OCI-LY1 (cell line): ENCODE measurements around the gene ACY1.

ENCODE experiments used
- EZH2 ChIP-seq: fragments of 200-600 bp; sonication (generic), shearing (Covaris generic); IDR thresholded peaks from 2 replicates; pipeline ENCODE4 v1.8.0; 2017; ENCODE audit warnings: borderline replicate concordance, mixed run types, mild to moderate bottlenecking, antibody characterized with exemption, low read length, moderate library complexity, mixed read lengths
- TF ChIP-seq, protein P1 (sequence below): fragments of 200-600 bp; sonication (generic), shearing (Covaris generic); IDR thresholded peaks from 2 replicates; pipeline ENCODE4 v1.5.1; 2017; ENCODE audit warnings: mild to moderate bottlenecking, antibody characterized with exemption, low read length, moderate library complexity, mixed read lengths

DNA sequence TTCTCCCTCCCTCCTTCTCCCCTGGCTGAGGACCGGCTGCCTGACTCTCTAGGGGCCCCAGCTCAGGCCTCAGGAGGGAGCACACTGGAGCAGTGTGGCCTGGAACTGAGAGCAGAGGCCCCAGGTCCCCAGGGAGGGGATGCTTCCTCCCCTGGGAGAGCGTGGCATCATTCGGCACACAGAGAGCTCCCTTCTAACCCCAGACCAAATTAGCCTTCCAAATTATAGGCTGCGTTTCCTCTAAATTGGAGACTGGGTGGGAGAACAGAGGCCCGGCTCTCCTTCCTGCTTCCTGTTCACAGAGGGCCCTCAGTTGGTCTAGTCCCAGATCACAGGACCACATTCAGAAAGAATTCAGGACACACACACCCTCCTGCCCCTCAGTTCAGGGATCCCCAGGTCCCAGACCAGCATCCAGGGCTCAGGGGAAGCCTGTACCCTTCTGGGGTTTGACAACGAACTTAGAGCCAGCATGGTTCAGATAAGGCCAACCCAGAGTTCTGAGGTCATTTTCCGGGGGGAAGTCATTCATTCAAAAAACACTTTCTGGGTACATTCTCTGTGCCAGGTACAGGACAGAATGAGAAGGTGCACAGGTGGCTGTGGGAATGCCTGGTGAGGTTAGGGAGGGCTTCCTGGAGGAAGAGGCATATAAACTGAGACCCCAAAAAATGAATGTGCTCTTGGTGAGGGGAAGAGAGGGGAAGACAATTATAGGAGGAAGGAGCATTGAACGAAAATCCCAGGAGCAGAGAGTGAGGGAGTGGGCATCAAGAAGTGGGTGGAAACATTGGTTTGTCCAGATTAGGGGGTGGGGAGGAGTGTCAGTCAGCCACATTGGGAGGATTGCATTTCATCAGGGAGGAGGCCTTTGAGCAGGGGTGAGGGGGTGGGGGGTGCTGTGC lies 40.8 kb downstream of the ACY1 start:
- TF ChIP-seq, protein P1, sequence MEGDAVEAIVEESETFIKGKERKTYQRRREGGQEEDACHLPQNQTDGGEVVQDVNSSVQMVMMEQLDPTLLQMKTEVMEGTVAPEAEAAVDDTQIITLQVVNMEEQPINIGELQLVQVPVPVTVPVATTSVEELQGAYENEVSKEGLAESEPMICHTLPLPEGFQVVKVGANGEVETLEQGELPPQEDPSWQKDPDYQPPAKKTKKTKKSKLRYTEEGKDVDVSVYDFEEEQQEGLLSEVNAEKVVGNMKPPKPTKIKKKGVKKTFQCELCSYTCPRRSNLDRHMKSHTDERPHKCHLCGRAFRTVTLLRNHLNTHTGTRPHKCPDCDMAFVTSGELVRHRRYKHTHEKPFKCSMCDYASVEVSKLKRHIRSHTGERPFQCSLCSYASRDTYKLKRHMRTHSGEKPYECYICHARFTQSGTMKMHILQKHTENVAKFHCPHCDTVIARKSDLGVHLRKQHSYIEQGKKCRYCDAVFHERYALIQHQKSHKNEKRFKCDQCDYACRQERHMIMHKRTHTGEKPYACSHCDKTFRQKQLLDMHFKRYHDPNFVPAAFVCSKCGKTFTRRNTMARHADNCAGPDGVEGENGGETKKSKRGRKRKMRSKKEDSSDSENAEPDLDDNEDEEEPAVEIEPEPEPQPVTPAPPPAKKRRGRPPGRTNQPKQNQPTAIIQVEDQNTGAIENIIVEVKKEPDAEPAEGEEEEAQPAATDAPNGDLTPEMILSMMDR, result no peak
- no peak for TF ChIP-seq EZH2
